Endothelial cell of umbilical vein (primary cell): Measurements from ENCODE around the gene PPFIA3. TPM values are rescaled to one million over a fixed set of nuclear protein-coding genes. Genes with fewer than 3 reads are reported as not detected.

Experiments
- BruUV-seq: library from RNA; stranded (reverse); fragments of 400-500 nt; replicated peaks from 2 replicates; lab custom pipeline; 2021; lab: Mats Ljungman, UMichigan
- CTCF ChIA-PET: fragments of 300-600, 350-600 bp; sonication (Branson Sonifier 250); formaldehyde crosslinking; loops from one replicate; lab custom pipeline; 2021; ENCODE audit warnings: antibody characterized with exemption, inconsistent platforms; lab: Charles Lee
- POLR2A ChIA-PET: fragments of 300-600, 350-600 bp; sonication (Branson Sonifier 250); formaldehyde crosslinking; loops from one replicate; lab custom pipeline; 2021; ENCODE audit warnings: antibody characterized with exemption, inconsistent platforms; lab: Charles Lee
- DNase-seq: peaks from one replicate; pipeline ENCODE4 v3.0.0-alpha.2; 2011; ENCODE audit warnings: low read depth, low spot score
- FAIRE-seq: peaks from 2 replicates; lab custom pipeline; 2011; peaks lifted over from hg19 to GRCh38; lab: Jason Lieb, UNC
- H2AFZ ChIP-seq: 2 replicates; pipeline ENCODE4 v1.6.0; 2012; ENCODE audit warnings: low read depth, low read length, control low read depth, inconsistent platforms
- H3K27ac ChIP-seq: 2 replicates; pipeline ENCODE4 v1.5.1; 2011; ENCODE audit warnings: low read depth, mild to moderate bottlenecking, control low read depth, low read length, moderate library complexity; ENCODE audit not compliant: insufficient read depth
- H3K27me3 ChIP-seq, 2 experiments: 2 replicates each; pipeline versions ENCODE4 v1.6.0 to v1.6.1; 2011; ENCODE audit warnings: low read length in 2 of 2, mixed read lengths in 1 of 2; ENCODE audit not compliant: control insufficient read depth in 2 of 2, insufficient read depth in 2 of 2
- H3K36me3 ChIP-seq, 2 experiments: 2 replicates in 1 of 2; 3 replicates in 1 of 2; pipeline ENCODE4 v1.5.1; 2011; ENCODE audit warnings: low read length in 2 of 2, mild to moderate bottlenecking in 1 of 2, moderate library complexity in 1 of 2; ENCODE audit not compliant: control insufficient read depth in 2 of 2, insufficient read depth in 2 of 2; ENCODE audit errors: extremely low read depth in 1 of 2
- H3K4me1 ChIP-seq: 3 replicates; pipeline ENCODE4 v1.5.1; 2011; ENCODE audit warnings: mild to moderate bottlenecking, low read length; ENCODE audit not compliant: control insufficient read depth, insufficient read depth; ENCODE audit errors: extremely low read depth
- H3K4me2 ChIP-seq: 2 replicates; pipeline ENCODE4 v1.6.1; 2011; ENCODE audit warnings: low read length, control low read depth, mixed read lengths; ENCODE audit not compliant: insufficient read depth
- H3K4me3 ChIP-seq, 3 experiments: fragments of 200-600 bp in 1 of 3; sonication (generic), shearing (Covaris generic) in 1 of 3; replicated peaks in 1 of 3; 2 replicates each; pipeline ENCODE4 v1.5.1; 2011 to 2016; ENCODE audit warnings: control low read depth in 3 of 3, low read length in 3 of 3, mild to moderate bottlenecking in 2 of 3, inconsistent platforms in 1 of 3, low read depth in 1 of 3, moderate library complexity in 1 of 3; ENCODE audit not compliant: insufficient read depth in 1 of 3
- H3K79me2 ChIP-seq: 2 replicates; pipeline ENCODE4 v1.6.0; 2012; ENCODE audit warnings: low read length, inconsistent platforms; ENCODE audit not compliant: control insufficient read depth, insufficient read depth
- H3K9ac ChIP-seq: replicated peaks from 2 replicates; pipeline ENCODE3; 2011; ENCODE audit warnings: low read length, control low read depth; ENCODE audit not compliant: insufficient read depth; ENCODE audit errors: extremely low read depth
- H3K9me1 ChIP-seq: replicated peaks from 3 replicates; pipeline ENCODE4 v1.6.0; 2011; ENCODE audit warnings: mild to moderate bottlenecking, low read length; ENCODE audit not compliant: control insufficient read depth, insufficient read depth; ENCODE audit errors: extremely low read depth
- H3K9me3 ChIP-seq: replicated peaks from 2 replicates; pipeline ENCODE4 v1.5.1; 2012; ENCODE audit warnings: low read length, inconsistent platforms; ENCODE audit not compliant: control insufficient read depth, insufficient read depth
- H4K20me1 ChIP-seq: replicated peaks from 2 replicates; pipeline ENCODE3; 2011; ENCODE audit warnings: mild to moderate bottlenecking, low read length; ENCODE audit not compliant: control insufficient read depth, insufficient read depth; ENCODE audit errors: extremely low read depth
- EZH2 ChIP-seq: IDR thresholded peaks from 2 replicates; pipeline ENCODE4 v1.6.1; 2012; ENCODE audit warnings: borderline replicate concordance, low read depth, mild to moderate bottlenecking, moderate library complexity, low read length, inconsistent platforms; ENCODE audit not compliant: severe bottlenecking
- FOS ChIP-seq: IDR thresholded peaks from 2 replicates; pipeline ENCODE4 v1.6.1; 2011; ENCODE audit warnings: mild to moderate bottlenecking, low read length, moderate library complexity, borderline replicate concordance; ENCODE audit not compliant: insufficient read depth
- GATA2 ChIP-seq: IDR thresholded peaks from 2 replicates; pipeline ENCODE4 v1.7.0; 2011; ENCODE audit warnings: low read depth, mild to moderate bottlenecking, moderate library complexity, mixed read lengths, low read length; ENCODE audit not compliant: insufficient read length, insufficient read depth
- JUN ChIP-seq: IDR thresholded peaks from 2 replicates; pipeline ENCODE4 v1.6.1; 2011; ENCODE audit warnings: borderline replicate concordance, low read depth; ENCODE audit not compliant: insufficient read length, insufficient read depth
- MYC ChIP-seq: IDR thresholded peaks from one replicate; pipeline ENCODE4 v1.6.1; 2011; ENCODE audit warnings: mild to moderate bottlenecking, low read depth, low read length
- POLR2A ChIP-seq: IDR thresholded peaks from 2 replicates; pipeline ENCODE4 v1.6.1; 2012; ENCODE audit warnings: low read depth, mild to moderate bottlenecking, control low read depth, low read length
- POLR2AphosphoS5 ChIP-seq: IDR thresholded peaks from 2 replicates; pipeline ENCODE4 v1.6.1; 2012; ENCODE audit warnings: low read depth, mild to moderate bottlenecking, control low read depth, low read length, moderate library complexity; ENCODE audit not compliant: insufficient read depth
- dilution Hi-C: fragments of 300-500 bp; cut with MboI; formaldehyde crosslinking; loops from one replicate; pipeline ENCODE4 v1.15.0; 2019; ENCODE audit warnings: low sequenced_read_pairs; ENCODE audit not compliant: extremely low pct_ligation_motif_present
- intact Hi-C: fragments of 100-400 bp; cut with micrococcal nuclease; formaldehyde crosslinking; loops from one replicate; pipeline ENCODE4 v1.10.0; 2022
- polyA plus RNA-seq, 4 experiments: library from polyadenylated mRNA; depleted of rRNA in 3 of 4; stranded (reverse) in 3 of 4; unstranded in 1 of 4; fragments of >200 nt; gene quantifications; 2 replicates each; pipeline versions ENCODE4 v1.2.1 to v1.2.3, GENCODE V29; 2011 to 2012; ENCODE audit warnings: missing spikeins in 1 of 4
- total RNA-seq: library from RNA; stranded (reverse); gene quantifications from 2 replicates; pipeline ENCODE4 v1.2.3, GENCODE V29; 2021
- TF ChIP-seq, protein P1 (sequence below): IDR thresholded peaks from 2 replicates; pipeline ENCODE4 v1.6.1; 2011; ENCODE audit not compliant: insufficient read depth, insufficient read length
- TF ChIP-seq, protein P2 (sequence below), 2 donors: IDR thresholded peaks; 1 replicate in 1 of 2; 2 replicates in 1 of 2; pipeline ENCODE4 v1.5.1; 2011; ENCODE audit warnings: low read length in 2 of 2, mild to moderate bottlenecking in 2 of 2, moderate library complexity in 2 of 2, control low read depth in 1 of 2, inconsistent platforms in 1 of 2, low read depth in 1 of 2; ENCODE audit not compliant: insufficient read depth in 1 of 2; ENCODE audit errors: extremely low read depth in 1 of 2

Gene PPFIA3
- total and polyA plus RNA-seq, 2 donors (not counting 3 experiments of a cell fraction or from before 2014, with no cell fraction given): 1.3 to 2.0 TPM

DNA sequence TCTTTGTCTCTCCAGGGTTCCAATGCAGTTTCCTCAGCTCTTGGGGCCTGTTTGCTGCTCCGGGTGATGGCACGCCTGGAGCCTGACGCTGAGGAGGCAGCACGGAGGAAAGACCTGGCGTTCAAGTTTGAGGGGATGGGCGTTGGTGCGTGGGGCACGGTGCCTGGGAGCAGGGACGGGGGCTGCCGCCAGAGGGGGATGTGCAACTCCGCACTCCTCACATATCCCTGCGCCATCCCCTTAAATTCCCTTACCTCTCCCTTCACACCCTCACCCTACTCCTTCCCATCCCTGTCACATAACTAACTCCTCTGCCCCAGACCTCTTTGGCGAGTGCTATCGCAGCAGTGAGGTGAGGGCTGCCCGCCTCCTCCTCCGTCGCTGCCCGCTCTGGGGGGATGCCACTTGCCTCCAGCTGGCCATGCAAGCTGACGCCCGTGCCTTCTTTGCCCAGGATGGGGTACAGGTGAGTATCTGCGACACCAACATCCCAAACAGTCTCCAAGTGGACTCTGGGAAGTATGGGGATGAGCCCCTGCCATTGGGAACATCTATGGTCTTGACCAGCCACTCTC is 69.4 kb downstream of the PPFIA3 start:
- dilution Hi-C loops (no loop called here), intact Hi-C loops (loop anchor here (1.0 kb wide), 1 partner anchor 23 kb away; no protein-coding TSS in a partner anchor)
- DNase-seq (no peak), FAIRE-seq (no peak)
- no peak overlapping the region for H3K9ac ChIP-seq
- no peak overlapping the region for H3K4me3 ChIP-seq
- H3K27ac ChIP-seq: no peak overlapping the region
- H3K9me1 ChIP-seq: no peaks in the 10 kb centered on the region
- no peaks in the 10 kb centered on the region for H4K20me1 ChIP-seq
- TF ChIP-seq, protein P1, sequence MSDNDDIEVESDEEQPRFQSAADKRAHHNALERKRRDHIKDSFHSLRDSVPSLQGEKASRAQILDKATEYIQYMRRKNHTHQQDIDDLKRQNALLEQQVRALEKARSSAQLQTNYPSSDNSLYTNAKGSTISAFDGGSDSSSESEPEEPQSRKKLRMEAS: no peak
- no peak for TF ChIP-seq GATA2
- TF ChIP-seq, protein P2, sequence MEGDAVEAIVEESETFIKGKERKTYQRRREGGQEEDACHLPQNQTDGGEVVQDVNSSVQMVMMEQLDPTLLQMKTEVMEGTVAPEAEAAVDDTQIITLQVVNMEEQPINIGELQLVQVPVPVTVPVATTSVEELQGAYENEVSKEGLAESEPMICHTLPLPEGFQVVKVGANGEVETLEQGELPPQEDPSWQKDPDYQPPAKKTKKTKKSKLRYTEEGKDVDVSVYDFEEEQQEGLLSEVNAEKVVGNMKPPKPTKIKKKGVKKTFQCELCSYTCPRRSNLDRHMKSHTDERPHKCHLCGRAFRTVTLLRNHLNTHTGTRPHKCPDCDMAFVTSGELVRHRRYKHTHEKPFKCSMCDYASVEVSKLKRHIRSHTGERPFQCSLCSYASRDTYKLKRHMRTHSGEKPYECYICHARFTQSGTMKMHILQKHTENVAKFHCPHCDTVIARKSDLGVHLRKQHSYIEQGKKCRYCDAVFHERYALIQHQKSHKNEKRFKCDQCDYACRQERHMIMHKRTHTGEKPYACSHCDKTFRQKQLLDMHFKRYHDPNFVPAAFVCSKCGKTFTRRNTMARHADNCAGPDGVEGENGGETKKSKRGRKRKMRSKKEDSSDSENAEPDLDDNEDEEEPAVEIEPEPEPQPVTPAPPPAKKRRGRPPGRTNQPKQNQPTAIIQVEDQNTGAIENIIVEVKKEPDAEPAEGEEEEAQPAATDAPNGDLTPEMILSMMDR (IDR thresholded peaks at IDR 0.05; ENCODE audit: extremely low read depth in 1 of 2, insufficient read depth in 1 of 2, low read depth in 1 of 2, low read length in 2 of 2): no peak
- TF ChIP-seq POLR2AphosphoS5: no peak
- no peak for TF ChIP-seq FOS
- no peak for TF ChIP-seq EZH2
- TF ChIP-seq MYC: no peak
- TF ChIP-seq JUN: no peak
- TF ChIP-seq POLR2A: no peak
- peaks cover 9% of the 10 kb centered on the region for H3K4me1 ChIP-seq
- no peaks in the 10 kb centered on the region for H3K27me3 ChIP-seq
- POLR2A ChIA-PET: no interaction called here
- no peak overlapping the region for H2AFZ ChIP-seq
- no peaks in the 10 kb centered on the region for H3K79me2 ChIP-seq
- no peaks in the 10 kb centered on the region for H3K9me3 ChIP-seq
- H3K36me3 ChIP-seq: peaks cover 0 to 4% of the 10 kb centered on the region in 2 experiments
- no TSS peak for BruUV-seq
- no peak overlapping the region for H3K4me2 ChIP-seq
- CTCF ChIA-PET: interaction anchor here (0.7 to 6.9 kb wide), 2 partner anchors 10 to 91 kb away, joined by 4 to 71 read pairs; no protein-coding TSS in a partner anchor
